H9 (cell line): ENCODE measurements around the gene PDZD2. TPM values are rescaled to one million over a fixed set of nuclear protein-coding genes. Genes with fewer than 3 reads are reported as not detected.

Experiments used
- DNase-seq: peaks from one replicate; pipeline ENCODE4 v3.0.0-alpha.2; 2017
- H2AFZ ChIP-seq: one replicate; pipeline ENCODE4 v1.6.1; 2013; ENCODE audit warnings: mild to moderate bottlenecking, low read length, control low read depth, moderate library complexity
- H2AK5ac ChIP-seq: 2 replicates; pipeline ENCODE4 v1.6.1; 2013; ENCODE audit warnings: low read length, control low read depth, mixed read lengths; ENCODE audit not compliant: insufficient read length
- H2BK120ac ChIP-seq: one replicate; pipeline ENCODE4 v1.6.1; 2013; ENCODE audit warnings: low read depth, mild to moderate bottlenecking, low read length, control low read depth, inconsistent platforms; ENCODE audit not compliant: poor library complexity, severe bottlenecking
- H2BK12ac ChIP-seq: 2 replicates; pipeline ENCODE4 v1.6.1; 2013; ENCODE audit warnings: low read length, control low read depth, mixed read lengths, low read depth; ENCODE audit not compliant: insufficient read length
- H2BK15ac ChIP-seq: 2 replicates; pipeline ENCODE4 v1.6.1; 2013; ENCODE audit warnings: low read depth, low read length, control low read depth
- H2BK20ac ChIP-seq: one replicate; pipeline ENCODE4 v1.6.1; 2013; ENCODE audit warnings: low read depth, mild to moderate bottlenecking, low read length, control low read depth, inconsistent platforms; ENCODE audit not compliant: poor library complexity, severe bottlenecking
- H2BK5ac ChIP-seq: 2 replicates; pipeline ENCODE4 v1.6.1; 2013; ENCODE audit warnings: low read length, control low read depth, mixed read lengths; ENCODE audit not compliant: insufficient read length
- H3K14ac ChIP-seq: 2 replicates; pipeline ENCODE4 v1.6.1; 2013; ENCODE audit warnings: low read length, control low read depth; ENCODE audit not compliant: insufficient read depth
- H3K18ac ChIP-seq: 2 replicates; pipeline ENCODE4 v1.6.1; 2013; ENCODE audit warnings: low read depth, mild to moderate bottlenecking, mixed read lengths, low read length, control low read depth; ENCODE audit not compliant: insufficient read length
- H3K23ac ChIP-seq: 2 replicates; pipeline ENCODE4 v1.6.1; 2013; ENCODE audit warnings: low read length, control low read depth, mixed read lengths, low read depth; ENCODE audit not compliant: insufficient read length
- H3K23me2 ChIP-seq: 2 replicates; pipeline ENCODE4 v1.6.1; 2013; ENCODE audit warnings: low read depth, mild to moderate bottlenecking, mixed read lengths, low read length, control low read depth; ENCODE audit not compliant: insufficient read length, poor library complexity, severe bottlenecking
- H3K27ac ChIP-seq: 2 replicates; pipeline ENCODE4 v1.5.1; 2013; ENCODE audit warnings: low read length, control low read depth, mixed read lengths, low read depth; ENCODE audit not compliant: insufficient read length
- H3K27me3 ChIP-seq: 2 replicates; pipeline ENCODE4 v1.6.1; 2013; ENCODE audit warnings: low read length, control low read depth, inconsistent platforms; ENCODE audit not compliant: insufficient read depth
- H3K4ac ChIP-seq: 2 replicates; pipeline ENCODE4 v1.6.1; 2013; ENCODE audit warnings: low read depth, mild to moderate bottlenecking, control low read depth, inconsistent platforms, low read length, moderate library complexity
- H3K4me1 ChIP-seq: 2 replicates; pipeline ENCODE4 v1.6.1; 2013; ENCODE audit warnings: low read length, control low read depth, inconsistent platforms; ENCODE audit not compliant: insufficient read depth
- H3K4me2 ChIP-seq: 2 replicates; pipeline ENCODE4 v1.6.1; 2013; ENCODE audit warnings: low read length, control low read depth, mixed read lengths; ENCODE audit not compliant: insufficient read length, insufficient read depth
- H3K56ac ChIP-seq: 2 replicates; pipeline ENCODE4 v1.6.1; 2013; ENCODE audit warnings: low read depth, mild to moderate bottlenecking, mixed read lengths, low read length, control low read depth; ENCODE audit not compliant: insufficient read length
- H3K79me1 ChIP-seq: 2 replicates; pipeline ENCODE4 v1.6.1; 2013; ENCODE audit warnings: low read depth, mild to moderate bottlenecking, moderate library complexity, low read length, control low read depth, inconsistent platforms; ENCODE audit not compliant: insufficient read depth, poor library complexity, severe bottlenecking
- H3K79me2 ChIP-seq: 2 replicates; pipeline ENCODE4 v1.6.1; 2013; ENCODE audit warnings: low read length, control low read depth, inconsistent platforms; ENCODE audit not compliant: insufficient read depth
- H3K9ac ChIP-seq: 2 replicates; pipeline ENCODE4 v1.6.1; 2013; ENCODE audit warnings: low read length, control low read depth, mixed read lengths; ENCODE audit not compliant: insufficient read length; ENCODE audit errors: extremely low read depth
- H3K9me3 ChIP-seq: one replicate; pipeline ENCODE4 v1.6.1; 2013; ENCODE audit warnings: low read depth, low read length, inconsistent platforms; ENCODE audit not compliant: control insufficient read depth
- H3T11ph ChIP-seq: one replicate; pipeline ENCODE4 v1.6.1; 2013; ENCODE audit warnings: mild to moderate bottlenecking, low read length, control low read depth, inconsistent platforms
- H4K20me1 ChIP-seq: one replicate; pipeline ENCODE4 v1.6.1; 2013; ENCODE audit not compliant: control insufficient read depth, insufficient read length, insufficient read depth
- H4K5ac ChIP-seq: 2 replicates; pipeline ENCODE4 v1.6.1; 2013; ENCODE audit warnings: low read depth, mild to moderate bottlenecking, mixed read lengths, low read length, control low read depth; ENCODE audit not compliant: insufficient read length
- H4K8ac ChIP-seq: replicated peaks from 2 replicates; pipeline ENCODE4 v1.6.1; 2013; ENCODE audit warnings: low read length, control low read depth, mixed read lengths, low read depth; ENCODE audit not compliant: insufficient read length
- H4K91ac ChIP-seq: 2 replicates; pipeline ENCODE4 v1.6.1; 2013; ENCODE audit warnings: low read depth, mild to moderate bottlenecking, moderate library complexity, mixed read lengths, low read length, control low read depth; ENCODE audit not compliant: insufficient read length
- H3K27ac Mint-ChIP-seq, 3 experiments: 2 replicates in 2 of 3; 3 replicates in 1 of 3; pipeline ENCODE4 v1.8.0; 2020 to 2021; ENCODE audit warnings: mixed read lengths in 3 of 3, mild to moderate bottlenecking in 1 of 3, moderate library complexity in 1 of 3
- H3K27me3 Mint-ChIP-seq: 2 replicates; pipeline ENCODE4 v1.8.0; 2021; ENCODE audit warnings: low read depth, mild to moderate bottlenecking, moderate library complexity, mixed read lengths
- H3K36me3 Mint-ChIP-seq, 3 experiments: 2 replicates in 2 of 3; 3 replicates in 1 of 3; pipeline ENCODE4 v1.8.0; 2020 to 2021; ENCODE audit warnings: low read depth in 3 of 3, mixed read lengths in 3 of 3; ENCODE audit not compliant: insufficient read depth in 1 of 3
- H3K4me1 Mint-ChIP-seq, 2 experiments: 2 replicates each; pipeline ENCODE4 v1.8.0; 2020; ENCODE audit warnings: mixed read lengths in 2 of 2
- H3K4me3 Mint-ChIP-seq, 2 experiments: 2 replicates in 1 of 2; 3 replicates in 1 of 2; pipeline ENCODE4 v1.8.0; 2020 to 2021; ENCODE audit warnings: mild to moderate bottlenecking in 2 of 2, mixed read lengths in 2 of 2, moderate library complexity in 1 of 2
- H3K9me3 Mint-ChIP-seq, 2 experiments: 2 replicates in 1 of 2; 3 replicates in 1 of 2; pipeline ENCODE4 v1.8.0; 2020; ENCODE audit warnings: mild to moderate bottlenecking in 2 of 2, mixed read lengths in 2 of 2, moderate library complexity in 1 of 2
- CTCF ChIP-seq: fragments of 200-600 bp; sonication (generic); conservative IDR thresholded peaks from 3 replicates; pipeline ENCODE4 v1.8.0; 2021; ENCODE audit warnings: antibody characterized with exemption, mild to moderate bottlenecking
- WGBS: extraction: QIAGEN DNeasy Blood & Tissue Kit; methylation state at CpG from one replicate; pipeline ENCODE4 v1.1.7; 2013; ENCODE audit warnings: missing lambda C conversion rate, low lambda C conversion rate, mixed read lengths; ENCODE audit not compliant: insufficient read length; ENCODE audit errors: extremely low coverage; 5-methylcytosine and 5-hydroxymethylcytosine counted together
- total RNA-seq: library from RNA; stranded (reverse); gene quantifications from 2 replicates; pipeline ENCODE4 v1.2.1, GENCODE V29; 2021

The PDZD2 gene
- total RNA-seq, 1 experiment from 2014 or later = 9.9 TPM

- peaks cover 8% of the 10 kb centered on the region in 2 experiments; a peak in 3 of 4 replicates for H3K4me1 Mint-ChIP-seq
- Histone ChIP-seq H2AK5ac (no peak overlapping the region), H4K91ac (no peak overlapping the region), H3K79me1 (no peaks in the 10 kb centered on the region), H2AFZ (no peak overlapping the region), H2BK120ac (no peak overlapping the region), H3K23ac (no peak overlapping the region), H3K9me3 (no peaks in the 10 kb centered on the region), H2BK12ac (no peak overlapping the region), H3K9ac (no peak overlapping the region), H2BK15ac (no peak overlapping the region), H3K14ac (no peak overlapping the region), H3K27me3 (no peaks in the 10 kb centered on the region), H3K79me2 (no peaks in the 10 kb centered on the region), H3K4ac (no peak overlapping the region), H2BK5ac (no peak overlapping the region), H3T11ph (no peak overlapping the region), H3K4me1 (no peaks in the 10 kb centered on the region), H3K23me2 (no peaks in the 10 kb centered on the region), H3K56ac (no peak overlapping the region), H2BK20ac (no peak overlapping the region), H3K27ac (no peak overlapping the region), H4K5ac (no peak overlapping the region), H4K20me1 (no peaks in the 10 kb centered on the region), H3K18ac (no peak overlapping the region), H4K8ac (no peak overlapping the region), H3K4me2 (no peak overlapping the region)
- H3K36me3 Mint-ChIP-seq = no peaks in the 10 kb centered on the region
- no peaks in the 10 kb centered on the region for H3K27me3 Mint-ChIP-seq
- no peak overlapping the region; a peak in 1 of 7 replicates for H3K27ac Mint-ChIP-seq
- no peaks in the 10 kb centered on the region for H3K9me3 Mint-ChIP-seq
- no peak for TF ChIP-seq CTCF
- DNase-seq = no peak
- WGBS = no CpG with 5 or more reads among the region's 3 CpGs
- H3K4me3 Mint-ChIP-seq = no peak overlapping the region
Observed at GRCh38 chr5:31626156-31626555, 12.8 kb upstream of the PDZD2 start.
